Keratinocyte (primary cell): ENCODE data around the gene SPPL3. TPM values are rescaled to one million over a fixed set of nuclear protein-coding genes. Genes with fewer than 3 reads are reported as not detected.

ENCODE experiments used
- DNase-seq: peaks from one replicate; pipeline ENCODE4 v3.0.0-alpha.2; 2011; ENCODE audit warnings: low read depth, missing footprints, low spot score
- FAIRE-seq: peaks from 2 replicates; lab custom pipeline; 2011; peaks lifted over from hg19 to GRCh38; lab: Jason Lieb, UNC
- H2AFZ ChIP-seq: 2 replicates; pipeline ENCODE4 v1.6.0; 2012; ENCODE audit warnings: low read length, control low read depth, inconsistent platforms; ENCODE audit not compliant: control insufficient read depth
- H3K27ac ChIP-seq: 2 replicates; pipeline ENCODE4 v1.5.1; 2011; ENCODE audit warnings: low read length; ENCODE audit not compliant: control insufficient read depth, insufficient read depth
- H3K27me3 ChIP-seq: 3 replicates; pipeline ENCODE4 v1.6.0; 2011; ENCODE audit warnings: low read length; ENCODE audit not compliant: control insufficient read depth, insufficient read depth; ENCODE audit errors: extremely low read depth
- H3K36me3 ChIP-seq, 2 experiments: 2 replicates in 1 of 2; 3 replicates in 1 of 2; pipeline ENCODE4 v1.5.1; 2011; ENCODE audit warnings: low read length in 2 of 2, mild to moderate bottlenecking in 1 of 2; ENCODE audit not compliant: control insufficient read depth in 2 of 2, insufficient read depth in 2 of 2; ENCODE audit errors: extremely low read depth in 1 of 2
- H3K4me1 ChIP-seq: 3 replicates; pipeline ENCODE4 v1.5.1; 2011; ENCODE audit warnings: low read length; ENCODE audit not compliant: control insufficient read depth, insufficient read depth; ENCODE audit errors: extremely low read depth
- H3K4me2 ChIP-seq: 3 replicates; pipeline ENCODE4 v1.6.0; 2011; ENCODE audit warnings: low read depth, low read length; ENCODE audit not compliant: control insufficient read depth, insufficient read depth; ENCODE audit errors: extremely low read depth
- H3K4me3 ChIP-seq, 3 experiments: fragments of 200-600 bp in 1 of 3; sonication (generic) in 1 of 3; 2 replicates in 2 of 3; 3 replicates in 1 of 3; pipeline ENCODE4 v1.5.1; 2011 to 2016; ENCODE audit warnings: low read length in 3 of 3, mild to moderate bottlenecking in 3 of 3, control low read depth in 2 of 3, inconsistent platforms in 1 of 3, low read depth in 1 of 3, mixed read lengths in 1 of 3, mixed run types in 1 of 3, moderate library complexity in 1 of 3; ENCODE audit not compliant: control insufficient read depth in 2 of 3, insufficient read depth in 2 of 3; ENCODE audit errors: extremely low read depth in 1 of 3
- H3K79me2 ChIP-seq: 2 replicates; pipeline ENCODE4 v1.6.0; 2012; ENCODE audit warnings: low read length; ENCODE audit not compliant: control insufficient read depth, insufficient read depth
- H3K9ac ChIP-seq: 3 replicates; pipeline ENCODE4 v1.6.0; 2011; ENCODE audit warnings: low read length; ENCODE audit not compliant: control insufficient read depth, insufficient read depth; ENCODE audit errors: extremely low read depth
- H3K9me1 ChIP-seq: 3 replicates; pipeline ENCODE4 v1.6.0; 2011; ENCODE audit warnings: low read length; ENCODE audit not compliant: control insufficient read depth, insufficient read depth; ENCODE audit errors: extremely low read depth
- H3K9me3 ChIP-seq: 2 replicates; pipeline ENCODE4 v1.5.1; 2012; ENCODE audit warnings: low read depth, low read length; ENCODE audit not compliant: control insufficient read depth
- H4K20me1 ChIP-seq: 3 replicates; pipeline ENCODE4 v1.6.0; 2011; ENCODE audit warnings: low read length; ENCODE audit not compliant: control insufficient read depth, insufficient read depth; ENCODE audit errors: extremely low read depth
- EZH2 ChIP-seq: IDR thresholded peaks from one replicate; pipeline ENCODE4 v1.6.1; 2012; ENCODE audit warnings: inconsistent platforms, mild to moderate bottlenecking, low read length, moderate library complexity
- dilution Hi-C: fragments of 300-500 bp; cut with MboI; formaldehyde crosslinking; loops from one replicate; pipeline ENCODE4 v1.7.0; 2020; ENCODE audit warnings: low sequenced_read_pairs; ENCODE audit not compliant: extremely low pct_ligation_motif_present
- polyA plus RNA-seq, 5 experiments: library from polyadenylated mRNA; depleted of rRNA in 3 of 5; stranded (reverse) in 3 of 5; stranded (forward) in 1 of 5; unstranded in 1 of 5; fragments of >200 nt; gene quantifications; 1 replicate in 1 of 5; 2 replicates in 3 of 5; 3 replicates in 1 of 5; pipeline versions ENCODE4 v1.2.1 to v1.2.3, GENCODE V29; 2011 to 2012; ENCODE audit warnings: missing spikeins in 2 of 5, low read depth in 1 of 5, low replicate concordance in 1 of 5
- TF ChIP-seq, protein P1 (sequence below), 3 experiments: IDR thresholded peaks in 1 of 3; conservative IDR thresholded peaks in 1 of 3; optimal IDR thresholded peaks in 1 of 3; 2 replicates in 2 of 3; 3 replicates in 1 of 3; pipeline versions ENCODE3 to v1.5.1; 2011; ENCODE audit warnings: low read length in 3 of 3, mild to moderate bottlenecking in 3 of 3, moderate library complexity in 2 of 3, control low read depth in 1 of 3, inconsistent platforms in 1 of 3; ENCODE audit not compliant: insufficient read depth in 2 of 3; ENCODE audit errors: extremely low read depth in 1 of 3

The SPPL3 gene
- polyA plus RNA-seq, 1 donor (not counting 4 experiments of a cell fraction or from before 2014, with no cell fraction given): 28.3 TPM

DNA sequence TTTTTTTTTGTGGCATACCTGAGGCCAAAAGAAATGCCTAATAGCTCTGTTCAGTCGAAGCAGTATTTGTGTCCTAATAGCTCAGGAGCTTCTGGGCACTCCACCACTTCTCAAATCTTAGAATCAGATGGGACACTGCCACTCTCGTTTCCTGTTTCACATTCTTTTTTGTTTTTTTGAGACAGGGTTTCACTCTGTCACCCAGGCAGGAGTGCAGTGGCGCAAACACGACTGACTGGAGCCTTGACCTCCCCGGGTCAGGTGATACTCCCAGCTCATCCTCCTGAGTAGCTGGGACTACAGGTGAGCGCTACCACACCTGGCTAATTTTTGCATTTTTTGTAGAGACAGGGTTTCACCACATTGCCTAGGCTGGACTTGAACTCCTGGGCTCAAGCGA lies 52.7 kb downstream of the SPPL3 start:
- no peaks in the 10 kb centered on the region for H4K20me1 ChIP-seq
- H3K9me1 ChIP-seq: no peaks in the 10 kb centered on the region
- peak overlapping the region; percentile 0 for H3K27ac ChIP-seq
- peaks cover 39% of the 10 kb centered on the region for H3K79me2 ChIP-seq
- no peak overlapping the region for H3K9ac ChIP-seq
- no peak for FAIRE-seq
- no peak overlapping the region for H3K4me2 ChIP-seq
- no peak overlapping the region for H2AFZ ChIP-seq
- no peak overlapping the region for H3K4me3 ChIP-seq
- no peaks in the 10 kb centered on the region for H3K9me3 ChIP-seq
- dilution Hi-C loops: no loop called here
- DNase-seq: no peak
- no peaks in the 10 kb centered on the region for H3K27me3 ChIP-seq
- peaks cover 48% of the 10 kb centered on the region for H3K4me1 ChIP-seq
- no peaks in the 10 kb centered on the region for H3K36me3 ChIP-seq
- TF ChIP-seq, protein P1, sequence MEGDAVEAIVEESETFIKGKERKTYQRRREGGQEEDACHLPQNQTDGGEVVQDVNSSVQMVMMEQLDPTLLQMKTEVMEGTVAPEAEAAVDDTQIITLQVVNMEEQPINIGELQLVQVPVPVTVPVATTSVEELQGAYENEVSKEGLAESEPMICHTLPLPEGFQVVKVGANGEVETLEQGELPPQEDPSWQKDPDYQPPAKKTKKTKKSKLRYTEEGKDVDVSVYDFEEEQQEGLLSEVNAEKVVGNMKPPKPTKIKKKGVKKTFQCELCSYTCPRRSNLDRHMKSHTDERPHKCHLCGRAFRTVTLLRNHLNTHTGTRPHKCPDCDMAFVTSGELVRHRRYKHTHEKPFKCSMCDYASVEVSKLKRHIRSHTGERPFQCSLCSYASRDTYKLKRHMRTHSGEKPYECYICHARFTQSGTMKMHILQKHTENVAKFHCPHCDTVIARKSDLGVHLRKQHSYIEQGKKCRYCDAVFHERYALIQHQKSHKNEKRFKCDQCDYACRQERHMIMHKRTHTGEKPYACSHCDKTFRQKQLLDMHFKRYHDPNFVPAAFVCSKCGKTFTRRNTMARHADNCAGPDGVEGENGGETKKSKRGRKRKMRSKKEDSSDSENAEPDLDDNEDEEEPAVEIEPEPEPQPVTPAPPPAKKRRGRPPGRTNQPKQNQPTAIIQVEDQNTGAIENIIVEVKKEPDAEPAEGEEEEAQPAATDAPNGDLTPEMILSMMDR (optimal IDR thresholded peaks at IDR 0.05 in 1 of 3, IDR thresholded peaks at IDR 0.05 in 1 of 3, conservative IDR thresholded peaks at IDR 0.05 in 1 of 3; ENCODE audit: extremely low read depth in 1 of 3, insufficient read depth in 2 of 3, low read length in 3 of 3): no peak
- no peak for TF ChIP-seq EZH2

DNA sequence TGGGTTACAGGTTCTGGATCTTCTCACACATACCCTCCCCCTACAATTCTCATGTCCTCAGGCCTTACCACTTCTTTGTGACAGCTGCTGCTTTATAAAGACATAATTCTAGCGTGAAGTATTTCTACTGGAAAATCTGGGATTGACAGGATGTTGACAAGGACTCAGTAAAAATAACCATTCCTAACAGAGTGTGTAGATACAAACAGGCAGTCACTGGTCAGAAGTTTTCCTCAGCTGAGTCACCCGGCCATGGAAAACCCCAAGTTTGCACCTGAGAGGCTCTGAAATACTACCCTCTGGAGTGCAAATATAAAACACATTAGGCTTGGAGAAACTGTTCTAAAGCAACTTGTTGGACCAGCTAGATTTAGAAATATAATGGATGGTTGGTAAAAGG lies 54.4 kb downstream of the SPPL3 start:
- DNase-seq (peak; percentile 23), FAIRE-seq (peak; percentile 81)
- Histone ChIP-seq H2AFZ (no peak overlapping the region), H3K27me3 (no peaks in the 10 kb centered on the region), H3K9me3 (no peaks in the 10 kb centered on the region), H4K20me1 (peaks cover 3% of the 10 kb centered on the region), H3K79me2 (peaks cover 43% of the 10 kb centered on the region), H3K36me3 (peaks cover 0 to 3% of the 10 kb centered on the region in 2 experiments), H3K4me1 (peaks cover 48% of the 10 kb centered on the region), H3K27ac (peak overlapping the region; percentile 75), H3K9me1 (no peaks in the 10 kb centered on the region), H3K4me2 (peak overlapping the region; percentile 48), H3K4me3 (peak overlapping the region in 1 of 3 experiments; percentile 8), H3K9ac (peak overlapping the region; percentile 42)
- TF ChIP-seq EZH2: no peak
- TF ChIP-seq, protein P1 (optimal IDR thresholded peaks at IDR 0.05 in 1 of 3, IDR thresholded peaks at IDR 0.05 in 1 of 3, conservative IDR thresholded peaks at IDR 0.05 in 1 of 3; ENCODE audit: extremely low read depth in 1 of 3, insufficient read depth in 2 of 3, low read length in 3 of 3): peak in 1 of 3 experiments; percentile 24
- dilution Hi-C loops: no loop called here
